KOPT-K1 (cell line): ENCODE measurements around the gene NIT2.

Experiments
- H3K27ac ChIP-seq: fragments of 200-600 bp; sonication (generic); 2 replicates; pipeline ENCODE4 v1.5.1; 2016; ENCODE audit warnings: antibody characterized with exemption, mild to moderate bottlenecking, low read depth, low read length; ENCODE audit not compliant: poor library complexity, severe bottlenecking
- H3K36me3 ChIP-seq: fragments of 200-600 bp; sonication (generic); 2 replicates; pipeline ENCODE4 v1.5.1; 2017; ENCODE audit warnings: antibody characterized with exemption, mild to moderate bottlenecking, low read length, moderate library complexity; ENCODE audit not compliant: insufficient read depth
- H3K9me3 ChIP-seq: fragments of 200-600 bp; sonication (generic); 2 replicates; pipeline ENCODE4 v1.5.1; 2017; ENCODE audit warnings: antibody characterized with exemption, low read length, mild to moderate bottlenecking; ENCODE audit not compliant: insufficient read depth, poor library complexity, severe bottlenecking

Gene NIT2

DNA sequence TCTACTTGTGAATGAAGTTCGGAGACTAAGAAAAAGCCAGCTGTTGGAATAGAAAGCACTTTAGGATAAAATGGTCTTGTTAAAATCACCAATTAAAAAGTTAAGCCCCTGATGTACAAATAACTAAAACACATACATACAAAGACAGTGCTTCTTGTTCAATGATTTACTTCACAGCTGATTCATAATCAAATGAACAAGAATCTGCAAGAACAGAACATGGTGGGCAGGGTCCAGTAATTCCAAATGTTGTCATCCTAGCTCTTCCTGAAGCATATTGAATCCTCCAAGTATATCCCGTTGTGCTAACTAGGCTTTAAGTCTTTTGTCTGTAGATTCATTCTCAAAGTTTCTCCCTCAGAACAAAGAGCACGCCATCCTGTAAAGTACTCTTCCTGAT is 24.5 kb downstream of the NIT2 start:
- H3K36me3 ChIP-seq: peaks cover 72% of the 10 kb centered on the region
- H3K27ac ChIP-seq: no peak overlapping the region
- no peaks in the 10 kb centered on the region for H3K9me3 ChIP-seq

DNA sequence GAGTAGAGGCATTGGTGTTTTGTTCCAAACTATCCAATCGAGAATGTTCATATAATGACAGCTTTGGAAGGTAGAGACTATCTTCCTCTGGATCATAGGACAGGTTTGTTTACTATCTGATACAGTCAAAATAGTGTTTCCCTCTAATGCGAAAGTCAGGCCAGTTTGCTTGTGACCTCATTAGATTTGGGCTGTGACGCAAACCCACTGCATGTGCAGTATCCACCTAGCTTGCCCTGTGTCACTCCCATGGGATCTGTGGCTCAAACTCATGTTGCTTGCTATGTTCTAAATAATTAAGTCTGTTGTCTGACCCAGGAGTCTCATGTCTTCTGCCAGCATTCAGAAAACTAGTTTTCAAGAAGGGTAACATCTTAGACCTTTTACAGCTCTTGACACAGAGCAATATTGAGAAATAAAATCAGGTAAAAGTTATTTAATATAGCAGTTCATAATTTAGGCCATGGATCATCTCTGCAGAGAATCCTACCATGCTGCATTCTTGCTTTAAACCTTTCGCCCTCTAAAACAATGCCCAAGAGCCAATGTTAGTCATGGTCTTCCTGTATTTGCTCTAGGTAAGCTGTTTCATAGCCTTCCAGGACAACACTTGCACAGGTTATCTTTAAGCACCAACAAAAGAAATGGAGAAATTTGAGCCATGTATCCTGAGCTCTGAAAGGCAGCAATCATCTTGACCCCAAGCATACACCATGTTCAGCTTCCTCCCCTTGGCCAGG is 26.4 kb downstream of the NIT2 start:
- no peak overlapping the region for H3K27ac ChIP-seq
- no peaks in the 10 kb centered on the region for H3K9me3 ChIP-seq
- peaks cover 72% of the 10 kb centered on the region for H3K36me3 ChIP-seq

DNA sequence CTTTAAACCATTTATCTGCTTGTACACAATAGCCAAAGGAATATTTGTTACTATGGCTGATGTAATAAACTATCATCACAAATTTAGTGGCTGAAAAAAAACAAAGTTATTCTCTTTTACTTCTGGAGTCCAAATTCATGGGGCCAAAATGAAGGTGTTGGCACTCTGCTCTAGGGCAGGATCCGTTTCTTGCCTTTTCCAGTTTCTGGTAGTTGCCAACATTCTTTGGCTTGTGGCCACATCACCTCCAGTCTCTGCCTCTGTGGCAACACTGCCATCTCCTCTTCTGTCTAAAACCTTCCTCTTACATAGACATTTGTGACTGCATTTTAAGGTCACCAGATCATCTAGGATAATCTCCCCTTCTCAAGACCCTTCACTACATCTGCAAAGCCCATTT is 27.3 kb downstream of the NIT2 start:
- Histone ChIP-seq H3K27ac (no peak overlapping the region), H3K36me3 (peaks cover 77% of the 10 kb centered on the region), H3K9me3 (no peaks in the 10 kb centered on the region)

DNA sequence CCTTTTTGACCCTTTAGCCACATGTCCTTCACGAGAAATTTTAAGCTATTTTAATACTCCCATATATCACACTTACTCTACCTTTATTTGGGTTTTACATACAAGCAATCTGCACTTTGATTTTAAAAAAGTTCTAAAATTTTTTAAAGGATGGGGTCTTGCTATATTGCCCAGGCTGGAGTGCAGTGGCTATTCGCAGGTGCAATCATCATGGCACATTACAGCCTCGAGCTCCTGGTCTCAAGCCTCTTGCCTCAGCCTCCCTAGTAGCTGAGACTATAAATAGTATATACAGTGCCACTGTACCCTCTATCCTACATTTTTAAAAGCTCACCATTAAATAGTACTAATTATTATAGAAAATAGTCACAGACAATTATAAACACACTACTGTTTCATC is 29.9 kb downstream of the NIT2 start:
- Histone ChIP-seq H3K27ac (no peak overlapping the region), H3K36me3 (peaks cover 98% of the 10 kb centered on the region), H3K9me3 (no peaks in the 10 kb centered on the region)

DNA sequence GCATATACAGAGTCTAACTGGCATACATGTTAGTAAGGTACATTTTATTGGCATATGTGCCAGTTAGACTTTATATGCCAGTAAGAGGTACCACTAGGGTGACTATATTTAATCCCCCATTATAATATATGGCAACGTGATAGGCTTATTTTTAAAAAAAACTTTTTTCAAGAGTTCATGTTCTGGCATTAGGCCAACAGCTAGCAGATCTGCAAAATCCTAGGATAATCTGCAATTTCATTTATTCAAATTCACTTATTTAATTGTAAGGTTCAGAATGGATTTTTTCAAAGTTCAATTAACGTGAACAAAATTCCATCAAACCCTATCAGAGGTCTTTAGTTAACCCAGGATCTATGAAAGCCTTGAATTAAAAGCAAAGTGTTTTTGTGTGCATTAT is 31.9 kb downstream of the NIT2 start:
- Histone ChIP-seq H3K36me3 (peaks cover 100% of the 10 kb centered on the region), H3K9me3 (no peaks in the 10 kb centered on the region), H3K27ac (no peak overlapping the region)

DNA sequence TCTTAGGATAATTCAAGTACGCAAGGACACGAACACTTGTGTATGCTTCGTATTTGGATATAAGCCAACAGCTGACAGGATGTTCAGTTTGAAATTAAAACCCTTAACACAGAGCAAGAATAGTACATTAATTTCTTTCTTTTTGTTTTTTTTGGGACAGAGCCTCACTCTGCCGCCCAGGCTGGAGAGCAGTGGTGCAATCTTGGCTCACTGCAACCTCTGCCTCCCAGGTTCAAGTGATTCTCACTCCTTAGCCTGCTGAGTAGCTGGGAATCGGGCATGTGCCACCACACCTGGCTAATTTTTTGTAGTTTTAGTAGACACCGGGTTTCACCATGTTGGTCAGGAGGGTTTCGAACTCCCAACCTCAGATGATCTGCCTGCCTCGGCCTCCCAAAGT is 33.9 kb downstream of the NIT2 start:
- Histone ChIP-seq H3K36me3 (peaks cover 99% of the 10 kb centered on the region), H3K9me3 (no peaks in the 10 kb centered on the region), H3K27ac (no peak overlapping the region)

DNA sequence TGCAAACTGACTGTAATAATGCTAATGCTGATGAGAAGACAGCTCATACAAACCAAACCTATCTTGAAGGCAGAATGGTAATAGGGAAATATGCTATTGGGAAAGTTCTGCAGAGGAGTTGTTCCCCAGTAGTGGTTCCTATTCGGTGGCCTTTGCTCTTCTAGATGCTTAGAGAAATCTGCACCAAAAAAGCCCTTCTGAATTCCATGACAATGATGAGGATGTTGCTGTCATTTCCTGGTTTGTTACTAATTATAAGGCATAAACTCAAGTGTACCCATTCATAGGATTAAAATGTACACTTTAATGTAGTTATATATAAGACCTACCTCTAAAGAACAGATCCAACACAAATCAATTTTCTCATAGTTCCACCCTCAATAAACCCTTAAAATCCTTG is 36.2 kb downstream of the NIT2 start:
- no peaks in the 10 kb centered on the region for H3K9me3 ChIP-seq
- H3K27ac ChIP-seq: no peak overlapping the region
- peaks cover 99% of the 10 kb centered on the region for H3K36me3 ChIP-seq

DNA sequence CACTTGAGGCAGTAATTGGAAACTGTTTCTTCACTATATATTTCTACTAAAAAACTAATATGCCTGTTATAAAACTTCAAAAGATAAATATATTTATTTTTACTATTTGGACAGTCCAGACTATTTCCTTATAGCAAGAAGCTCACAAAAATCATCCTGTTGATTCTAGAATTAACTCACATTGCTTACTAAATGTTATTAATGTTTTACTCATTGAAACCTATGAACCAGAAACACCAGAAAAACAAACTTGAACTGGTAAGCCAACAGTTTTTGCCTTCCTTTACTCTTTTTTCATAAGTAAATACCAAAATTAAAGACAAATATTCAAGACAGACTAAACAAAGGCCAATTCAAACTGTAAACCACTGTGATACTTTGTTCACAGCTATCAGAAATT is 40.0 kb downstream of the NIT2 start:
- no peaks in the 10 kb centered on the region for H3K9me3 ChIP-seq
- H3K36me3 ChIP-seq: peaks cover 97% of the 10 kb centered on the region
- H3K27ac ChIP-seq: no peak overlapping the region

DNA sequence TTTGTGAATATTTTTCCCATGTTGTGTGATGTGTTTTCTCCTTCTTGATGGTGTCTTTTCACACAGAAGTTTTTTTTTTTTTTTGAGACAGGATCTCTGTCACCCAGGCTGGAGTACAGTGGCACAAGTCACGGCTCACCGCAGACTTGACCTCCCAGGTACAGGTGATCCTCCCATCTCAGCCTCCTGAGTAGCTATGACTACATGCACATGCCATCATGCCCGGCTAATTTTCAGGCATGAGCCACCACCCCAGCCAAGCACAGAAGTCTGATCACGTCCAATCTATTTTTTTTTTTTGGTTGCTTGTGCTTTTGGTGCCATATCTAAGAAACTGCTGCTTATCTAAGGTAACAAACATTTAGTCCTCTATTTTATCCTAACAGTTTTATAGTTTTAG is 41.7 kb downstream of the NIT2 start:
- Histone ChIP-seq H3K27ac (no peak overlapping the region), H3K36me3 (peaks cover 97% of the 10 kb centered on the region), H3K9me3 (no peaks in the 10 kb centered on the region)

DNA sequence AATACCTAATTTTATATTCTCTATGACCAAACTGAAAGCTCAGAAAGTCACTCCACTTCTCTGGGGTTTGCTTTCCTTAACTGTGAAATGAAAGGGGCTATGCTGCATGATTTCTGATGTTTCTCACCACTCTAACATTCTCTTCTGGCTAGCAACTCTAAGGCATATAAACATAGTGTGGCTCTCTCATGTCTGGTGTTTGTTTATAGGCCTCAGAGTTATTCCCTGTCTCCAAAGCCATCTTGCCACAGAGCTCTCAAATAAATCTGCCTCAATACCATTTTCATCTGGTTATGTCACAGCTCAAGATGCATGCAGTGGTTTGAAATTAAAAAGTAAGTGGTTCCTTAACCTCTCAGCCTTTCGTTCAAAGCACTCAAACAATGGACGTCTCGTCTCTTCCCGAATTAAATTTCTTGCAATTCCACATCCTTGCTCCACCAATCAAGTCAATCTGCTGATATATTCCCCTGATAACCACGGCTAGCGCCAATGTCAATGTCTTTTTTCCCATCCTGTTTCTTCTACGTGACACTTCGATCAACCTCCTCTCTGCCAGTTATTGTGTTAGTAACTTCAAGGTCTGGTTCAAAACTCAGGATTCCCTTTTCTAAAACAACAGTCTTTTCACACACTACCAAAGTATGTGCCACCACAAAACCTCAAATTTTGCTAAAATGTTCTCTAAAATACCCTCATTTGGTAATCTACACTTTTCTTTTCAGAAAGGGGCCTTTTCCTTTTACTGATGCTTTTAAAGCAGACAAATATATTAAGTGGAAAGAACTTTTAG is 50.4 kb downstream of the NIT2 start:
- no peak overlapping the region for H3K27ac ChIP-seq
- peaks cover 100% of the 10 kb centered on the region for H3K36me3 ChIP-seq
- H3K9me3 ChIP-seq: peaks cover 18% of the 10 kb centered on the region

DNA sequence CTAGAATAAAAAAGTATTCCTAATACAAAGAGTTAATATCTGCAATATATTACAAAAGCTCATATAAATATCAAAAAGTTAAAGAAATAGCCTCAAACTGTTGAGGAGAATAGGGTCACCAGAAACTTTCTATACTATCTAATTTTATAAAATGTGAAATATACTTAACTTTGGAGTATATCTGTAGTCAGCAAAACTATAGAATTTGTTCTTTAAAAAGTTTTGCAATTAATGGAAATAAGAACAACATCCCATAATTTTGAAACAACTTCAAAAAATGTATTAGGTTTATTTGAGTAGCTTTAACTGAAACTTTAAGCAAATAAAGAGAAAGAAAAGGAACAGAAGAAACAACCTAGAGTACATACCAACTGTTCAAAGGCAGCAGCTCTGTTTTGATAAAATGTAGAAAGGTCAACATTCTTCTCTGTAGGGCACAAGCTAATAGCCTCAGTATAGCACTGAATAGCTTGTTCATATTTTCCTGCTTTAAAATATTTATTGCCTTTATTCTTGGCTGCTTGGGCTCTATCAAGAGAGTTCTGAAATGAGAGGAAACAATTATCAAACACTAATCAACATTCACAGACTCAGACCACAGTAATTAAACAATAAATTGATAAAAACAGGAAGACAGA is 52.0 kb downstream of the NIT2 start:
- Histone ChIP-seq H3K9me3 (peaks cover 25% of the 10 kb centered on the region), H3K27ac (no peak overlapping the region), H3K36me3 (peaks cover 91% of the 10 kb centered on the region)

DNA sequence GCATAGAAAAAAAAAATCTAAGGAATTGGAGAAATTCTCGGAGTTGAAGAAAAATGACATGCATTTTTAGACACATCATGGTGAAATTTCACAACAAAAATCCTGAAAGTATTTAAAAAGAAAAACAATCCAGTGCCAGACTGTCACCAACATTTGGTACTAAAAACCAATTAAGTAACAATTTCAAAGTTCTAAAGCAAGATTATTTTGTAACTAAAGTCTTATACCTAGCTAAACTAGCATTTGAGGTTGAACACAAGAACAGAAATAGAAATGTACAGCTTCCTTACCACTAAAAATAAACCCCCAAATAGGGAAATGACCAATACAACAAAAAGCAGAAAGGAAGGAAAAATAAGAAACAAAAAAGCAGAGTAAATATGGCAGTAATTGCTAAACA is 54.5 kb downstream of the NIT2 start:
- H3K9me3 ChIP-seq: peaks cover 25% of the 10 kb centered on the region
- H3K36me3 ChIP-seq: peaks cover 79% of the 10 kb centered on the region
- no peak overlapping the region for H3K27ac ChIP-seq

DNA sequence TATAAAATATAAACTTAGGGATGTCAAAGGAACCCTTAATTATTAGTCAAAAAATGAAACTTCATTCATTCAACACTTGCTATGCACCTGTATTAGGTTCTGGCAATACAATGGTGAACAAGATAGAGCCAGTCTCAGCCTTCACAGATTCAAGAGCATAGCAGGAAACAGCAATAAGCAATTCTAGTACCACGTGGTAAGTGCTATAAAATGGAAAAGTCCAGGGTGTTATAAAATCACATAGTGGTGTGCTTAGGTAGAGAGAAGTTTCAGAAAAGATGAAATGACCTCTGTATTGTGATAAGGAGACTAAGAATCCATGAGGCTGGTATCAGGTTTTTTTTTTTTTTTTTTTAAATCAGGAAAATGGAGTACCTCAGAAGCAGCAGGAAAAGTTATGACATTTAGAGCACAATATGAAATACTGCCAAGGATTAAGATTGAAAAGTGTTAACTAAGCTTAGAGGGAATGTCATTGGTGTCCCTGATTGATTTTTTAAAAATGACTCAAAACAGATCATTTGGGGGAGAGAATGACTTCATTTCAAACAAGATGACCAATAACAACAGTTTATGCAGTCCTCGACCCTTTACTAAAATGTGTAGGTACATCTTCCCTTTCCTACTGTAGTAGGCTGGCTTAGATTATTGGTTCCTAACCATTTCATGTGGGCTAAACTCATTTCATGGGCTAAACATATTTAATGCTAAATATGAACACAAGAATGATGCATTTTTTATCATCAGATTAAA is 61.3 kb downstream of the NIT2 start:
- H3K36me3 ChIP-seq: peaks cover 25% of the 10 kb centered on the region
- no peaks in the 10 kb centered on the region for H3K9me3 ChIP-seq
- H3K27ac ChIP-seq: no peak overlapping the region

DNA sequence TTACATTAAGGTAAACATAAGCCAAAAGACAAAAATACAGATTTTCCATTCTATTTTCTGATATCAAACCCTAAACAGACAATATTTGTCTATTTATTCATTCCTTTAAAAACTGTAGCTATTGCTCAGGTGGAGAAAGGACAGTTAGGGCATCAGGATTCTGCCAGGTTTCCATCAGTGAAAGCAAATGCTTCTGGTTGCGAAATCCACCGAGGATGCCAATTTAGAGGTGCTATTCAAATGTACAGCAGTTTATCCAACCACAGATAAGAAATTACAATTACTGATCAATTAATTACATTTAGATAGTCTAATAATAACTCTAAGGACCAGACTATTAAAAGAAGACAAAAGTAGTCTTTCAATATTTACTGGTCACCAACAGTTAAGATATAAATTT is 62.4 kb downstream of the NIT2 start:
- Histone ChIP-seq H3K36me3 (peaks cover 21% of the 10 kb centered on the region), H3K27ac (no peak overlapping the region), H3K9me3 (no peaks in the 10 kb centered on the region)
